HG03565 (cell line): ENCODE measurements around the gene MET.
A peak's percentile ranks its signal among the peaks of the same experiment; 100 is the strongest.

Source experiments
- ATAC-seq: cut with Tn5 transposase; IDR thresholded peaks from one replicate; pipeline ENCODE4 v1.9.1; 2021; ENCODE audit warnings: mild to moderate bottlenecking, moderate library complexity; ENCODE audit not compliant: unreplicated experiment

The MET gene

DNA sequence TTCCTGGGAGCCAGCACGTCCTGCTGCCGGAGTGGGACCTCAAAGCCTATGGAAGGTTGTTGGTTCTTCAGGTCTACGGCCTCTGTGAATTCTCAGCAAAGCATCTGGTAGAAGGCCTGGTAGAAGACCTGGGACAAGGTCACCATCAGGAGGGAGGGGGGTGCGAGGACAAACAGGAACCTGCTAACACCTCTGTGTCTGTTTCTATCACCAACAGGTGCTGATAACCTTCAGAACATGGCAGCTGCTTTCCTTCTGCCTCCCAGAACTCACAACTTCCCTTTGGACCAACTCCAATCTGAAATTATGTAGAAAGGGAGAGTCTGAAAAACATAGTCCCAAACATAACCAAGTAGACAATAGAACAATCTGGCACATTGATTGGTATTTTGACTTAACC, 8.3 kb upstream of the MET start:
- ATAC-seq = no peak

DNA sequence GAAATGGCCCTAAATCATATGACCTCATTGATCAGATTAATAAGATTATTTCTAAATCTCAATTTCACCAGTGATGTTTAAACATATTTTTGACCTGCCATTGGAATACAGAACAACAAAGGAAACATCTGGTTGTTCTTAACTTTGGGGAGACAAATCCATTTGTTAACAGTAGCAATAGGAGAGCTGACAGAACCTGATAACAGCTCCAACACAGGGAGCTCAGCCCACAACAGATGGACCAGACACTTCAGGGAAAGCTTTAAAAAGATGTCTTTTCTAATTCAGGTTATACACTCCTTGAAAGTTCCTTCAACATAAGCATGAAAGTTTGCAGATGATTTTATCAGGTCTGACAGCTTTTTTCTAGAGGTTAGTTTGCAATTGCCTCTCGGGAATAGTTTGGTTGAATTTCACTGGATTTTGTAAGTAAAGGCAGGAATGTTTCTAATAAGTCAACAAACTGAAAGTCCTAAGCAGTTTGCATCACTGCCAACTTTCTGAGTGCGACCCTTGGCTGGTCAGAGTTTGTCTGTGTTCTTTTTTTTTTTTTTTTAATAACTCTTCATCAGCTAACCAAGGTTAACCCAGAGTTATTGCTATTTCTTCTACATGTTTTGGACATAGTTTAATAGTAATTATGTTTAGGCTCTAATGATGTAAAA, 6.5 kb upstream of the MET start:
- no peak for ATAC-seq

DNA sequence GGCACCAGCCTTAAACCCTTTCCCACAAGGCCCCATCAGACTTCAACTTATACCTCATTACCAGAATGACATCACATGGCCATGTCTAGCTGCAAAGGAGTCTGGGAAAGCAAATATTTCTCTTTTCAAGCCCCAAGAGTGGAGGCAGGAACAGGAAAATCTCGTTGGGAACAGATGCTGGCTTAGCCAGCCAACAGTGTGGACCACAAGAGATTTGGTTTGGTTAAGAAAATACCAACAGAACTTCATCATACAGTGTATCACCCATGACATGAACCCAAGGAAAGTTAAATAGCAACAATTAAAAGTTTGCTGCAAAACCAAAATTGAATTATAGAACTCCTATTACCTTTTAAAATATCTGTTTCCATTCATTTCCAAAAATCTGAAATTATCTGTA, 2.2 kb upstream of the MET start:
- ATAC-seq = no peak

DNA sequence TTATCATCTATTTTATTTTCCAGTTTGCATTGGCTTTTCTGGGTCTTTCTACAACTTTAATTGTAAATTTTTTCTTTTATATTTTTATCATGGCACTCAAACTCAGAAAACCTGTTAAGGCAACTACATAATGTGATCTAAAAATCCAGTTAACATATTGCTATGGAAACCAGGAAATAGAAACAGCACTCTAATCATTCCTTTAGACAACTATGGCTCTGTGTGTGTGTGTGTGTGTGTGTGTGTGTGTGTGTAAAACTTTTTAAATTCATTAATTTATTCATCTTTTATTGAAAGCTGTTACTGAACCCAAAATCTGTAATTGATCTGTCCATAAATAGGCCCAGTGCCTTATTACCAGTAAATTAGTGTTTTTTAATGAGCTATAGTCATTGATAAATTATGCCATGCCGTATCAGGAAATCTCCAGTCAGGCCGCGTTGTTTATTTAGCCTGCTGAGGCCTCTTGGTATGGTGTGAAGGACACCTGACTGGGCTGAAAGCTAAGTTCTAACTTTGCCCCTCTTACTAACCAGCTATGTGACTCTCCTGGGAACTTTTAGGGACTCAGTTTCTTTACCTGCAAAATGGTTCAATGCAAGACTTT, 1.5 kb upstream of the MET start:
- ATAC-seq = no peak

DNA sequence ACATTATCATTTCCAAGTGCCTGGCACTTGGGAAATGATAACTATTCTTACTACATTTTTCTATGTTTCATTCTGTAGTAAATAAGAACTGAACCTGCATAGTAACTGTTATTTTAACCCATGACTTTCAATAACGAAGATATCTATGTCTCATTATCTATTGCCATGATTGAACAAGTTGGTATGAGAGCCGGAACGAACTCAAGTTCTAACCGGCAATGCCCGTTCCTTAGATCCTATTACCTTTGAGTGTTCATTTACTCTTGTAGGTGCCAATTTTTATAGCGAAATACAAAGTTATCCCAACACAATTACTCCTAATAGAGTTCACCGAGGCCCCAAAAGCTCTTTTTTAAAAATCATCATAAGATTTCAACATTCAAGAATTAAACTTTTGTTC, 885 bp upstream of the MET start:
- ATAC-seq = no peak

DNA sequence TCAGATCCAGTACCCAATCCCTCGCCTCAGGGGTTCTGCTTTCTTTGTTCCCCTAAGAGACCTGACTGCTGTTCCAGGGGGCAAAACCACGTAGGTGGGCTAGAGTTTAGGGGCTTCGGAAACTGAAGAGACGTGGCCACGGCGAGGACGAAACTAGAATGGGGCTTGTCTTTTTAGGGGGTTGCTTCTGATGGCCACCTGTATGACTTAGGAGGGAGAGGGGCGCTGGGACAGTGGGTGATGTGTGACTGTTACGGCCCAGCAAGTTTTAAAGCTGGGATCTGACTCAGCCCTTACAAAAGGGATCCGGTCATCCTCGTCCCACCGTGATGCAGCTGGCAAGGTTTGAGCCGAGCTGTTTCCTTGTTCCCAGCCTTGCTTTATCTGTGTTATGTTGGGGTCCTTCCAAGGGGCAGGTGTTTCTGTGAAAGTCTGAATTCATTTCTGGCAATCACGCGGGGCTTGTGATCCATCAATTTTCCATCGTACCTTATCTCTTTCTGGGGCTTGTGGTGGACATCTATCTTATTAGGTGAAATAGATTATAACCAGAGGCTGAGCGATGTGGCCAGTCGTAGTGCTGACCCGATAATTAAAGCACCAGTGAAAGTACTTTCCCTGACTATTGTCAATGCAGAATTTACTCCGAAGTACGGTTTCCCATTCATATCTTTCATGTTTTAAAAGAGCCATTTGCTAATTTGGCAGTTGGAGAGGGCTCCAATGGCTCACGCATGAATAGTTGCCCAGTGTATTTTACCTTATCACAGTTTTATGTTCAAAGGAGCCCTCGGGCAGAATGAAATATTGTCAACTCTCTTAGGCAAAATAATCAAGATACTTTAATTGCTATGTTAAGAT, 830 bp downstream of the MET start:
- ATAC-seq = no peak

DNA sequence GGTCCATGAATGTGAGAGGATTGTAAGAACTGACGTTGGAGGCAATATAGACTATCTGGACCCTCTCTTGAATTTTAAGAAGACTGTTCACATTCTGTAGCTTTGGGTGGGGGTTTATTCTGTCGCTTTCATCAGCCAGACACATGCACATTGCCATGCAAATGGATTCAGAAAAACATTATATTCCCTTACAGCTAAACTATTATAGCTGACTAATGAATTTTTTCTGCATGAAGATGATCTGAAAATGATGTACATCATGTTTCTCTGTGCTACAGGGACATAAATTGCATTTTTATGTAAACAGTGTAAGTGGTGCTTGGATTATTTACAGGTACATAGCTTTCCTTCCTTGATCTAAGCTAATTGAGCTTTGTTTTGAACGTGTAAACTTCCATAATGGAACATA, 1.5 kb downstream of the MET start:
- ATAC-seq = no peak

DNA sequence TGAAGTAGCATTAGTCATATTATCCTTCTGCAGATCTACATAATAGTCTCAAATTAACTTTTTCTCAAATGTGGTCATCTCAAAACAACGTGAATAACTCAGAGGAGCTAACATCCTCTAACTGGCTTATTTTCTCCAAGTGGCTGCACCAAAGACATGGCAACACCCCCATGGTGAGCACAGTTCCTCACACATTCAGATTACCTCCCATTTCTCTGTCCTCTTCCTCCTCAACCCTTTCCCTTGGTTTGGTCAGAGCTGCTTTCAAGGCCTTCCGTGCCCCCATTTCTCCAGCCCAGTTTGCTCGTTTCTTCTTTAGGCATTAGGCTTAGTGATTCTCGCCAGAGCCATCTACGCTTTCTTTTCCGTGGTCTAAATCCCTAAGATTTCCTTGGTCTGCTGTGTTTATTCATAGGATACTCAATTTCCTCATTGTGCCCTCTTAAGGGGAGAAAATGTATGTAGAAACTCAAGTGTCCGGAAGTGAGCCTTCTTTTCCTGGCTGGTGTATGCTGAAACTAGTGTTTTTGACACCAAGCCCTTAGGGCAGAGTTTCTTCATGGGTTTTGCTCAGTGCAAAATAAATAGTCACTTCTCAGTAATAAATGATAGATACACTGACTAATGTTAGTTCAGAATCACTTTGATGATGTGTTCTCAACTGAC, 2.6 kb downstream of the MET start:
- no peak for ATAC-seq

DNA sequence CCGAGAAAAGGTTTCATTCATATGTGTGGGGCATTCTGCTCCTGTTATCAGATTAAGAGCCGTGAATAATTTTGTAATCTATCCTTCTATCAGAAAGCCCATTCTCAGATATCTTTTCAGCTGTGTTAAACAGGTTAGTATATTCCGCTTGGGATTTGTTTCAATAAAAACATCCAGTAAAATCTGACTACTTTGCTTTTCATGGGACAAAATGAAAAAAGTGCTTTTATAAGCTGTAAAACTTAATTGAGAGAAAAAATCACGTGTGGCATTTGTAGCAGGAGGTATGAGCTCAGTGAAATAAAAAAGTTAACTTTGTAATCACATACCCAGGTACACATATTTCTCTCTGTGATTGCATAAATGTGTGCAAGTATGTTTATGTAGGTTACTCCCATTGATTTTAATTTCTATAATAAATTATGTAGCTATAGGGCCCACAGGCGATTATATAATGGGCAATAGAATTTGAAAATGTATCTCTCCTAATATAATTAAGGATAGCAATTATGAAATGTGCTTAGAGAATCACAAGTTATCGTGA, 3.9 kb downstream of the MET start:
- ATAC-seq = no peak

DNA sequence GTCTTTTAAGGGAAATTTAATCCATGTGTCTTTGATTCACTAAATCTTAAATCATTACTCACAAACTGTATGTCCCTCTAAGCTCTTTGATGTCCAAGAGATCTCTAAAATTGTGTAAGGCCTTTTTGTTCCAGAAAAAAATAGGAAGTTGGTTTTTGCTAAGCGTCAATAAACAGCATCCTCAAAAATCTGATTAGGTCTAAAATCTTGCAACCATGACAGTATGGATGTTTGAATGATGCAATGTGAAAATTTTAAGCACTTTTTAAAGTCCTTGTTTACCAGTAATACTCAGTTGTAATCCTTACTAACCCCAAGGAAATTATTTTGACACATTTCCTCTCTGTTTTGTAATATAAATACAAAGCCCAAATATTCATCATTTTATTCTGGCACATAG, 6.8 kb downstream of the MET start:
- no peak for ATAC-seq

DNA sequence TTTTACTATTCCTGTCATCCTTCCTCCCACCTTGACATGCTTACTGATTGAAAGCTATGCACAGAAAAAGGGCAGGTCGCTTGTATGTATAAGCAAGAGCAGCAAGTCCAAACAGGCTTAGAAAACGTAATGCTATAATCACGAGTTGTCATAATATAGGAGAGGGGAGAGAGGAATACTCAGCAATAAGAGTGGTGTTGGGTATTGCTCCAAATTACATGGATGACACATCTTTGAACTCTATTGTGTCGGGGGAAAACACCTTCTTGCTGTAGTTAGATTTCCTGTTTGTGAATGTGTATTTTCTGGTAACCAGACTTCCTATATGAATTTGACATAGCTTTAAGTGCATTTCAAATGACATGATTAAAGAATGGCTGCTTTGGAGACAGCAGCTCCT, 7.5 kb downstream of the MET start:
- ATAC-seq = peak; percentile 39

DNA sequence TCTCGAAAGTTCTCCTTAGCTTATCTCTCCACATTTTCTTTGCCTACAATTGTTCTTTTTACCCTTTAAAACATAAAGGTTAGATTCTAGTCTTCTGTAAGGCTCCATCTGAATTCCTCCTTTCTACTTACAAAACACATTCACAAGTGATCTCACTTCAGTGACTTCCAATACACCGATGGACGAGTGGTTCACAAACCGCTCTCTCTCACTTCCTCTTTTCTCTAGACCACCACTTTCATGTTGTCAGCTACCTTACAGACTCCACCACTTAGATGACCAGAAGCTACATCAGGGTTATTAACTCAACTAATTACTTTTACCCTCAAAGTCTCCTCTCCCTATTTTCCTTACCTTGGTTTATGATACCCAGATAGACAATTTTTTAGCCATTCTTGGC, 11.8 kb downstream of the MET start:
- ATAC-seq = peak; percentile 100

DNA sequence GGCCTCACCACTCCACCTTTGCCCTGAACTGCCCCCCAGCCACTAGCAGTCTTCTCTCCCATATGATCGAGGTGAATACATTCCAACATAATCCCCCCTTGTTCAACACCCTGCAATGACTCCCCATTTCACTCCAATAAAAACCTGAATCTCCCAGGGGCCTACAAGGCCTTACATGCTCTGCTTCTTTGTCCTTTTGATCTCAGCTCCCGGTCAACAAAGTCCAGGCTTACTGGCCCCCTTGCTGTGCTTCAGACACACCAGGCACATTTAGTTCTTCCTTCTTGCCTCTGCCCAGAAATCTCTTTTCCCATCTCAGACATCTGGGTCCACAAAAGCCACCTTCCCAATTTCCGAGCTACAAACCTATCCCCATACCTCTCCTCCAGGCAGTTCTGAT, 14.0 kb downstream of the MET start:
- no peak for ATAC-seq

DNA sequence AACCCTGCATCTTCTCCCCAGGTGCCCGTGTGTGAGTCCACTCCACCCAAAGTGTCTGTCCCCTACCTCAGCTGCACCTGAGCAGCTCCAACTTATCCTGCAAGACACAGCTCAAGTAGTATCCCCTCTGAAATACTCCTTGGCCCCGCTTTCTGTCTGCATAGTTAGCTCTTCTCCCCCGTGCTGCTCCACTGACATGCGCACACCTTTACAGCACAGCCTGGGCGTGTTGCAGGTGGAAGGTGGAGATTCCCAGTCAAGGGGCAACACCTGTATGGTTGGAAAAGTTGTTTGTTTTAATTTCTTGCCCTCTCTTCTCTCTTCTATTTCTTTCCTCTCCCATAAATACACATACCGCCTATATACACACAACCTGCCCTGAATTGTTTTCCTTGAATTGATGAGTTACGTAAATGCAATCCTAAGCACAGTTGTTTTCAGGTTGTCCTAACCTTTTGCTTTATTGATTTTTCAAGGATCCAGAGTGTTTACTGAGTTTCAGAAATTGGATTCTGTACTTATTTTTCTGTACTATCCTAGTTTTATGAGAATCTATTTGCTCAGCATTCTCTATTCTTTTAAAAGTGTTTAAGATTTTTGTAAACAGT, 14.9 kb downstream of the MET start:
- ATAC-seq = no peak

DNA sequence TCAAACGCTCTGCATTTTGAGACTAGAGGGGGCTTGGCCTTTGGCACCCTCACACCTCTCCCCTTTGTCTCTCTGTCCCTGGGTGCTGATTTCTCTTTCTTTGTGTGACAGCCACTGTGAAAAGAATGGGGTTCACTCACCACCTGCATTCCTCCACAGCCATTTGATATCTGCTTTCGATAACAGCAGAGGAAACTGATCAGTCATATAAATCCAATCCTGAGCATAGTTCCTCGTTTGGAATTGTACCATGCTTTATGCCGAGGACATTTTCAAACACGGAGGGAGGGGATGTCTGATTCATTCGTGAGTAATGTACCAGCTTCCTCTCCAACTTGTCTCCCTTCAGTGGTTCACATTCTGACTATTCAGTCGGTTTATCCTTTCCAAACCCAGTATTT, 15.8 kb downstream of the MET start:
- ATAC-seq = no peak

DNA sequence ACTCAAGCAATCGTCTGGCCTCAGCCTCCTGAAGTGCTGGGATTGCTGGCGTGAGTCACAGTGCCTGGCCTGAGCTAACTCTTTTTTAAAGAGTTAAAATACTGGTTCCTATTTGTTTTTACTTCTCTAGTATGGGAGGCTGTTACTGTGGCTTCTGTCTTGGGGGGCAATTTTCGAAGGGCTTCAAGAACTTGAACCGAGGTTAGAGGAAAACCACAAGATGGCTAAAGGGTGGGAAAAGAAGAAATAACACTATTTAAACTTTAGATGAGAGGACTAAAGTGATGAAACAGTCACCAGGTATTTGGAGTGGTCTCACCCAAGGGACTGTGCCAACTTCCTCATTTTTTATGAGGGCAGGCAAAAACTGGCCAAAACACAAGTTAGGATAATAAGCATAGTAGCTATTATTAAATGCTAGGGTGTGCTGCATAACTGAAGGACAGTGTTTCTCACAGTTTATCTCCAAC, 17.8 kb downstream of the MET start:
- no peak for ATAC-seq

DNA sequence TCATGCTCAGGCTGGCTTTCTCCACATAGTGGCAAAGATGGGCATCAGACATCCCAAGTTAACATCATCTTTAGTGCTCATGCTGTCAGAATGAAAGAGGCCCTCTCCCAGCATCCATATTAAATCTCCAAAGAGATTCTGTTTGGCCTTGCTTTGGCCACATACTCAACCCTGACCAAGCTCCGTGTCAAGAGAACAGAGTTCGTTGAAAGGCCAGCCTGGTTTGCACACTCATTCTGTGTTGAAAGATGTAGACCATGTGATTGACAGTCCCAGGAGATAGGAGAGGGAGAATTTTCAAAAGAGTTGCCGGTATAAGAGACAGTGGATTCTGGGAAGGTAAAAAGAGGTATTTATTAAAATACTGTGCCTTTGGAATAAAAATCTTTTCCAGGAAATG, 19.7 kb downstream of the MET start:
- ATAC-seq = no peak

DNA sequence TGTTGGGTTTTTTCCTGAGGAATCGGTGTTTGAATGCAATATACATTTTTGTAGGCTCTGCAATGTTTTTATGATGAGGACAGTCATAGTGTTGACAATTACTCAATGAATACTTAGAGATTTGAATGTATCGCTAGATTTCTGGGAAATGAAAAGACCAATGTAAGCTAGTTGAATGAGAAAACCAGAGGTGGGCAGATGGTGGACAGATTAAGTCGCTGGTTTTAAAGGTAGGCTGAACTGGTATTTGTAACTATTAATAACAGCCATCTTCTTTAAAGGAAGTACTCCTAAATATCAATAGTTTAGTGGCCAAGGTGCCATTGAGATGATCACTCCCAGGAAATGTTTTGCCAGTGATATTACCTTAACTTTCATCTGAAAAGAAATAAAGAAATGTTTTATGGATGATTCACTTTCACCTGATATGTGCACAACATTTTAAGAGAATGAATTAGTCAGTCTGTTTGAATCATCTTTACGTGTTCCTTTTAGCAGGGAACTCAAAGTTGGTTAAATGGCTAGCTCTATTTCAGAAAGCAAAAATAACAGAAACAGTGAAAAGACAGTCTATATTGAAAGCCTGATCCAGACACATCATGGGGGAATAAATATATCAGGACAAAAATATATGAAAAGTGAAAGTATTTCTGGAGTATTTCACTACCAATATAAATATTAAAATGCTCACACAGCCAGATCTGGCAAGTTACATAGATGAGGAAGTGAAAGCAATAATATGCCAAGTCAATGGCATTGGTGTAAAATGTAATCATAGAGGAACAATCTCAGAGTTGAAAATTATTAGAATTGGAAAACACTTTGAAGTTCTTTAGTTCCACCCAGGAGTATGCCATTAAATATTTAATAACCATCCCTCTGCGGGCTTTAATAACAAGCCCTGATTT, 20.7 kb downstream of the MET start:
- ATAC-seq = no peak

DNA sequence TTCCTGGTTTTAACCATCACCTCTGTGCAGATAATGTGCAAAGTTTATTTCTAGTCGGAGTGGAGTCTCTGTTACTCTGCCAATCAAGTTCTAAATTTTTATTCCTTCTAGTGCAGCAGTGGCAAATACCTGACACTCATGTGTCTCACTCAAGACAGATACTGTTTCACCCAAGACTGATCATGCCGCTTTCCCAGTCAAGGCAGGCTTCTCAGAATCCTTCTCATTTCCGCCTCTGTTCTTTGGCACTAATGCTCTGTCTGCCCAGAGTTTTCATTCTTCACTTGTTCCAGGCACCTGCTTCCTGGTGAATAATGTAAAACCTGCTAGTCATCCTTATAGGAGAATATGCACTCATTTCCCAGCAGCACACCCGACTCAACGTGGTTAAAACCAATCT, 24.7 kb downstream of the MET start:
- ATAC-seq = no peak

DNA sequence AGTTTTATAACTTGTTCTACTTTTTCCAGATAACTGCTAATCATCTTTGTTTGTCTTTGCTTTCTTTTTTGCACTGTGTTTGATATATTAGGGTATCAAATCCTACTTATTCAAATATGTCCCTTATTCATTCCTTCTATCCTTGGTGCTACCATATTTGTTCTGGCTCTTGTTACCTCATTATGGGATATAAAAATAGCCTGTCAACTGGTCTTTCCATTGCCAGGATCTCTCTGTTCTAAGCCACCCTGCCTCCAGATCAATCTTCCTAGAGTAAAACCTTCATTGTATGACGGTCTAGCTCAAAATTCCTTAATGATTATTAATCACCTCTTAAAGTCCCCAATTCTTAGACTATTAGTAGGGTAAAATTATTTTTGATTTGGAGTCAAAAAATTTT, 25.2 kb downstream of the MET start:
- ATAC-seq = no peak
